H1 (cell line): ENCODE data around the gene STX8. TPM values are rescaled to one million over a fixed set of nuclear protein-coding genes. Genes with fewer than 3 reads are reported as not detected.

ENCODE experiments used
- CREB1 ChIP-seq: IDR thresholded peaks from 2 replicates; pipeline ENCODE4 v1.6.1; 2012; ENCODE audit warnings: inconsistent platforms
- GTF2F1 ChIP-seq: IDR thresholded peaks from 2 replicates; pipeline ENCODE4 v1.6.1; 2012; ENCODE audit warnings: low read depth, low read length, improper control_type of control experiment, borderline replicate concordance
- HDAC2 ChIP-seq, 2 experiments: fragments of 300-600 bp in 1 of 2; sonication (generic) in 1 of 2; IDR thresholded peaks; 2 replicates each; pipeline ENCODE4 v1.6.1; 2011 to 2012; ENCODE audit warnings: low read depth in 2 of 2, low read length in 2 of 2, mild to moderate bottlenecking in 2 of 2, moderate library complexity in 2 of 2, borderline replicate concordance in 1 of 2, inconsistent platforms in 1 of 2
- MAX ChIP-seq: IDR thresholded peaks from 2 replicates; pipeline ENCODE4 v1.6.1; 2012; ENCODE audit warnings: inconsistent platforms
- POLR2AphosphoS5 ChIP-seq: IDR thresholded peaks from 2 replicates; pipeline ENCODE4 v1.6.1; 2011; ENCODE audit warnings: low read depth, low read length
- RFX5 ChIP-seq: IDR thresholded peaks from 2 replicates; pipeline ENCODE4 v1.6.1; 2011; ENCODE audit warnings: low read depth, low read length, improper control_type of control experiment, borderline replicate concordance
- RNF2 ChIP-seq: fragments of 200-900, 300-1000 bp; sonication (generic); IDR thresholded peaks from 2 replicates; pipeline ENCODE4 v1.7.1; 2016; ENCODE audit warnings: borderline replicate concordance, low read depth, mild to moderate bottlenecking, antibody characterized with exemption, low read length; ENCODE audit not compliant: poor library complexity, severe bottlenecking; ENCODE audit errors: missing control alignments
- SAP30 ChIP-seq: fragments of 300-600 bp; sonication (generic); IDR thresholded peaks from 2 replicates; pipeline ENCODE4 v1.7.1; 2012; ENCODE audit warnings: low read length, moderate library complexity, mild to moderate bottlenecking, inconsistent platforms; ENCODE audit not compliant: insufficient read depth, insufficient replicate concordance
- polyA plus RNA-seq, 7 experiments: library from polyadenylated mRNA; depleted of rRNA in 3 of 7; stranded (reverse) in 5 of 7; unstranded in 2 of 7; fragments of >200 nt in 5 of 7; fragments of 200-250 nt in 2 of 7; gene quantifications; 1 replicate in 5 of 7; 2 replicates in 1 of 7; 4 replicates in 1 of 7; pipeline versions ENCODE4 v1.2.1 to v1.2.3, GENCODE V29; 2011 to 2013; ENCODE audit warnings: missing spikeins in 2 of 7, mixed read lengths in 2 of 7
- total RNA-seq: library from RNA; stranded (reverse); fragmentation: NEBNext Ultra II Directional; extraction: Animal tissue kit (Norgen Biotek cat#: 25700); gene quantifications from 2 replicates; pipeline ENCODE4 v1.2.1, GENCODE V29; 2021

The STX8 gene
- total and polyA plus RNA-seq, 2 of the 8 experiments (the other 6 are each of a cell fraction or from before 2014, with no cell fraction given): 22.8 to 42.5 TPM

- TF ChIP-seq RFX5 (no peak), POLR2AphosphoS5 (no peak), GTF2F1 (no peak), RNF2 (no peak), MAX (no peak), CREB1 (no peak), SAP30 (no peak), HDAC2 (IDR thresholded peaks at IDR 0.05; ENCODE audit: borderline replicate concordance in 1 of 2, low read depth in 2 of 2, low read length in 2 of 2) (no peak)
Observed at GRCh38 chr17:9587969-9588656, 12.5 kb upstream of the STX8 start (continued).
